ENCODE measurements around the gene OR6C3. TPM values are rescaled to one million over a fixed set of nuclear protein-coding genes. Genes with fewer than 3 reads are reported as not detected.
"Not testable (repeated sequence)": the region's sequence is repeated elsewhere in the genome, so short reads cannot be mapped to it uniquely, and the experiment has no call there.

The OR6C3 gene
- total RNA-seq, 4 donors from 2014 or later: not detected

DNA sequence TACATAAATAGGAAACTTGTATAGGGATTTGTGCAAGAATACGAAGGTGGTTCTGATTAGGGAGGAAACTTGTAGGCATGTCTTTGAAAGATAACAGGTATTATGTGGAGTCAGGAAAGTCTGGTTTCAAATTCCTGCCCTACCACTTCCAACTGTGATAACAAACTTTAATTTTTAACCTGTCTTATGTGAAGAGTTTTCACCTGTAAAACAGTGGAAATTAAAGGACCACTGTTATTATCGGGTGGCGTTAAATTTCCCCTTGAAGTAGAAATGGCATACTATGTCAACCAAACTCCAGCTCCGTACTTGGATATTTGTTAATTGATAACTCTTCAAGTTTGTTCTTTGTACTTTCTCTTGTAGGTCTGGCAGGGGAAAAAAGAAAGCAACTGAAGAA is 10.3 kb upstream of the OR6C3 start:
- no peak overlapping the region for H3K27ac ChIP-seq
- TF ChIP-seq CTCF (IDR thresholded peaks at IDR 0.05): no peak
- TF ChIP-seq POLR2A (IDR thresholded peaks at IDR 0.05): no peak
- H3K4me1 ChIP-seq: no peaks in the 10 kb centered on the region
- H3K27me3 ChIP-seq: no peaks in the 10 kb centered on the region
- H3K36me3 ChIP-seq: no peaks in the 10 kb centered on the region
- H3K9me3 ChIP-seq: no peaks in the 10 kb centered on the region
- no peak for DNase-seq
- no peak overlapping the region for H3K4me3 ChIP-seq
- intact Hi-C loops (cut with DNase I; ENCODE audit: low total_unique reads): no loop called here

DNA sequence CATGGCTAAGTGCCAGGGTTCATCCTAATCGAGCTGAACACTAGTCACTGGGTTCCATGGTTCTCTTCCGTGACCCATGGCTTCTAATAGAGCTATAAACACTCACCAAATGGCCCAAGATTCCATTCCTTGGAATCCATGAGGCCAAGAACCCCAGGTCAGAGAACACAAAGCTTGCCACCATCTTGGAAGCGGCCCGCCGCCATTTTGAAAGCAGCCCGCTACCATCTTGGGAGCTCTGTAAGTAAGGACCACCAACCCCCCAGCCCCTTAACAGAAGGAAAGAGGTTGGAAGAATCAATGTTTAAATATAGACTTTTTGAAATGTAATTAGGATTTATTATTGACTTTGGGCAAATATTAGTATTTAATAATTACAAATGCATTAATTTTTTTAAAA is 4.7 kb upstream of the OR6C3 start:
- H3K36me3 ChIP-seq; H3K4me3 ChIP-seq; H3K4me1 ChIP-seq; DNase-seq; H3K27me3 ChIP-seq; intact Hi-C loops (cut with DNase I; ENCODE audit: low total_unique reads); H3K9me3 ChIP-seq; H3K27ac ChIP-seq: not testable (repeated sequence)

DNA sequence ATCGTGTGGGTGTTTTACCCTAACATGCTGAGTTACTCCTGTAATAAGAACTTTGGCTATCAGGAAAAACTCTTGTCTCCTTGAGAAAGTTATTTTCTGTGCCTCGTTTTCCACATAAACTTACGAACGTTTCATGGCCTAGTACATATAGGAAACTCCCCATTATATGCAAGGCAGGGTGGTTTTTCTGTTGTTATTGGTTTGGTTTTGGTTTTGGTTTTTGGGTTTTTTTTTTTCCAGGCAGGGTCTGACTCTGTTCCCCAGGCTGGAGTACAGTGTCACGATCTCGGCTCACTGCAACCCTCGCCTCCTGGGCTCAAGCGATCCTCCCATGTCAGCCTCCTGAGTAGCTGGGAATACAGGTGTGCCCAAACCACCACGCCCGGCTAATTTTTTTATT is 5.5 kb downstream of the OR6C3 start:
- intact Hi-C loops (cut with DNase I; ENCODE audit: low total_unique reads): no loop called here
- TF ChIP-seq POLR2A (IDR thresholded peaks at IDR 0.05) (no peak), CTCF (IDR thresholded peaks at IDR 0.05) (no peak)
- Histone ChIP-seq H3K4me1 (no peaks in the 10 kb centered on the region), H3K27me3 (no peaks in the 10 kb centered on the region), H3K4me3 (no peak overlapping the region), H3K9me3 (no peaks in the 10 kb centered on the region), H3K27ac (no peak overlapping the region), H3K36me3 (no peaks in the 10 kb centered on the region)
- no peak for DNase-seq

DNA sequence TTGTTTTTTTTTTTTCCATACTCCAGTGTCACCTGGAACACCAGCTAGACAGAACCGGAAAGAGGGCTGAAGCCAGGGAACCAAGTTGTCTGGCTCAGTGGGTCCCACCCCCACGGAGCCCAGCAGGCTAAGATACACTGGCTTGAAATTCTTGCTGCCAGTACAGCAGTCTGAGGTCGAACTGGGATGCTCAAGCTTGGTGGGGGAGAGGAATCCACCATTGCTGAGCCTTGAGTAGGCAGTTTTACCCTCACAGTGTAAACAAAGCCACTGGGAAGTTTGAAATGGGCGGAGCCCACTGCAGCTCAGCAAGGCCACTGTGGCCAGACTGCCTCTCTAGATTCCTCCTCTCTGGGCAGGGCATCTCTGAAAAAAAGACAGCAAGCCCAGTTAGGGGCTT is 24.8 kb downstream of the OR6C3 start:
- H3K9me3 ChIP-seq; DNase-seq; H3K36me3 ChIP-seq; H3K4me1 ChIP-seq; intact Hi-C loops (cut with DNase I; ENCODE audit: low total_unique reads); H3K27ac ChIP-seq; H3K27me3 ChIP-seq; H3K4me3 ChIP-seq: not testable (repeated sequence)

DNA sequence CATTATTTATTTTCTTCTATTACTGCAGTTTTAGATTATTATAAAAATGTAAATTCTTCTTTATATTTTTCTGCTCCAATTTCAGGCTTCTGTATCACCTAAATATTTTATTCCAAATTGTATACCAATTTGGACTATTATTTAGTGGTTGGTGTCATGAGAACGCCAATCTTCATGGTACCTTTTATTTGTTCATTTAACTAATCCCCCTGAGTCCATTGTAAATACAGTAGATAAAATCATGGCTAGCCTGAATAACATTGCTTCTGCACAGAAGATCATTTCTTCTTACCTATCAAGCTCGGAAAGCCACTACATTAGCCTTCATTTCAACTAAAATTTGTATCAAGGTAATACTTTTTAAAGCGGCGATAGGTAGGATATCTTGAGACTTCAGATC is 32.1 kb downstream of the OR6C3 start, which contains the start of gene OR6C75:
OR6C75 (plus strand) TSS at position 301 of the 400 bp plus-strand sequence. CDS start 2,136 bp downstream, outside the sequence.
- H3K27ac ChIP-seq: no peak within 1 kb of the TSS
- no peak for DNase-seq
- no peaks in the 10 kb centered on the region for H3K4me1 ChIP-seq
- intact Hi-C loops (cut with DNase I; ENCODE audit: low total_unique reads): no loop called here
- H3K36me3 ChIP-seq: no peaks in the 10 kb centered on the region
- H3K9me3 ChIP-seq: no peaks in the 10 kb centered on the region
- no peaks in the 10 kb centered on the region for H3K27me3 ChIP-seq
- TF ChIP-seq POLR2A (IDR thresholded peaks at IDR 0.05) (no peak), CTCF (IDR thresholded peaks at IDR 0.05) (no peak)
- H3K4me3 ChIP-seq: no peak within 1 kb of the TSS

- H3K36me3 ChIP-seq: no peaks in the 10 kb centered on the region
- no peak overlapping the region for H3K4me3 ChIP-seq
- H3K27ac ChIP-seq: no peak overlapping the region
- DNase-seq: no peak
- H3K27me3 ChIP-seq: no peaks in the 10 kb centered on the region
- H3K4me1 ChIP-seq: no peaks in the 10 kb centered on the region
- no peak for TF ChIP-seq POLR2A (IDR thresholded peaks at IDR 0.05)
- no peak for TF ChIP-seq CTCF (IDR thresholded peaks at IDR 0.05)
- intact Hi-C loops (cut with DNase I; ENCODE audit: low total_unique reads): no loop called here
- no peaks in the 10 kb centered on the region for H3K9me3 ChIP-seq
These were observed 34.5 kb downstream of the OR6C3 start for GRCh38 chr12:55365086-55365485.

All from uterus (tissue), 4 donors.